ENCODE measurements around the gene MT1B.

MT1B gene

DNA sequence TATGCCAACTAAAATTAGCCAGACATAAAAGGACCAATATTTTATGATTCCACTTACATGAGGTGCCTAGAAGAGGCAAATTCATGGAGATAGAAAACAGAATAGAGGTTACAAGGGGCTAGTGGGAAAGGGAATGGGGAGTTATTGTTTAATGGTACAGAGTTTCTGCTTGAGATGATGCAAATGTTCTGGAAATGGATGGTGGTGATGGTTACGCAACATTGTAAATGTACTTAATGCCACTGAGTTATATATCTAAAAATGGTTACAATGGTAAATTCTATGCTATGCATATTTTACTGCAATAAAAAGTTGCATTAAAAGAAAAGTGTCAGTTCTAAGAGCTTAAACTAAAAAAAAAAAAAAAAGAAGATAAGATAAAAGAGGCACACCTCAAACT is 48.5 kb downstream of the MT1B start:
- Histone ChIP-seq H3K18ac (ENCODE audit: low read length) (no peak overlapping the region), H2BK12ac (ENCODE audit: low read length) (no peak overlapping the region), H3K4ac (ENCODE audit: low read length) (no peak overlapping the region), H3K27me3 (ENCODE audit: control insufficient read depth in 3 of 3, insufficient read depth in 3 of 3, low read depth in 1 of 3, low read length in 3 of 3) (peaks cover 0 to 8% (median 0%) of the 10 kb centered on the region in 3 experiments), H2AK5ac (ENCODE audit: low read depth, low read length) (no peak overlapping the region), H3K23ac (ENCODE audit: low read depth, low read length, poor library complexity) (no peak overlapping the region), H2BK5ac (ENCODE audit: low read length) (no peak overlapping the region), H3K36me3 (replicated peaks in 1 of 2; ENCODE audit: control insufficient read depth in 2 of 2, insufficient read depth in 2 of 2, low read length in 2 of 2) (no peaks in the 10 kb centered on the region), H3K9ac (ENCODE audit: low read depth, low read length, poor library complexity) (no peak overlapping the region), H3K4me1 (ENCODE audit: control insufficient read depth in 2 of 2, insufficient read depth in 1 of 2, low read depth in 1 of 2, low read length in 2 of 2) (peaks cover 0 to 3% of the 10 kb centered on the region in 2 donors), H3K4me3 (ENCODE audit: low read length in 2 of 2) (no peak overlapping the region), H3K14ac (ENCODE audit: low read length) (no peak overlapping the region), H4K8ac (ENCODE audit: low read depth, low read length) (no peak overlapping the region), H3K27ac (replicated peaks; ENCODE audit: low read length) (no peak overlapping the region), H2BK120ac (ENCODE audit: low read depth, low read length) (no peak overlapping the region), H3K79me1 (ENCODE audit: low read depth, low read length) (no peaks in the 10 kb centered on the region), H3K4me2 (ENCODE audit: insufficient read depth, low read length, poor library complexity, severe bottlenecking) (no peak overlapping the region), H2BK15ac (ENCODE audit: low read length) (no peak overlapping the region), H4K91ac (ENCODE audit: low read depth, low read length, poor library complexity) (no peak overlapping the region), H2AFZ (ENCODE audit: low read length) (no peak overlapping the region), H3K9me3 (replicated peaks in 1 of 2; ENCODE audit: control insufficient read depth in 2 of 2, insufficient read depth in 1 of 2, low read depth in 1 of 2, low read length in 2 of 2) (peaks cover 0 to 2% of the 10 kb centered on the region in 2 donors)
- WGBS, 2 donors (ENCODE audit: extremely low coverage in 2 of 2, insufficient read length in 2 of 2, insufficient replicate concordance in 1 of 2) = no CpG with 5 or more reads among the region's 1 CpG
- no peak for DNase-seq (ENCODE audit: low spot score)

DNA sequence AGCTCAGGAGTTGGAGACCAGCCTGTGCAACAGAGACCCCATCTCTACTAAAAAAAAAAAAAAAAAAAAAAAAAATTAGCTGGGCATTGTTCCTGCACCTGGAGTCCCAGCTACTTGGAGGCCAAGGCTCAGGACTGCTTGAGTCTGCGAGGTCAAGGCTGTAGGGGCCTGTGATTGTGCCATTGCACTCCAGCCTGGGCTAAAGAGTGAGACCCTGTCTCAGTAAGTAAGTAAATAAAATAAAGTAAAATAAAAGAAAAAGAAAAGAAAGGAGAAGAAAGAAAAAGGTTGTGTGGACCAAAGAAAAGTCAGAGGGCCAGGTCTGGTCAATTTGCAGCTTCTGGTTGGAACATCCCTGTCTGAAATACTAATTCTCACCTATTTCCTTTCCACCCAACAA is 48.9 kb downstream of the MT1B start:
- H3K9me3 ChIP-seq (replicated peaks in 1 of 2; ENCODE audit: control insufficient read depth in 2 of 2, insufficient read depth in 1 of 2, low read depth in 1 of 2, low read length in 2 of 2) = peaks cover 0 to 2% of the 10 kb centered on the region in 2 donors
- no peak overlapping the region for H2BK5ac ChIP-seq (ENCODE audit: low read length)
- H3K4me3 ChIP-seq (ENCODE audit: low read length in 2 of 2) = no peak overlapping the region
- H3K36me3 ChIP-seq (replicated peaks in 1 of 2; ENCODE audit: control insufficient read depth in 2 of 2, insufficient read depth in 2 of 2, low read length in 2 of 2) = no peaks in the 10 kb centered on the region
- H3K4me2 ChIP-seq (ENCODE audit: insufficient read depth, low read length, poor library complexity, severe bottlenecking) = no peak overlapping the region
- H3K27me3 ChIP-seq (ENCODE audit: control insufficient read depth in 3 of 3, insufficient read depth in 3 of 3, low read depth in 1 of 3, low read length in 3 of 3) = peaks cover 0 to 8% (median 0%) of the 10 kb centered on the region in 3 experiments
- H2BK15ac ChIP-seq (ENCODE audit: low read length) = no peak overlapping the region
- H3K27ac ChIP-seq (replicated peaks; ENCODE audit: low read length) = no peak overlapping the region
- no peak overlapping the region for H3K4ac ChIP-seq (ENCODE audit: low read length)
- H2AK5ac ChIP-seq (ENCODE audit: low read depth, low read length) = no peak overlapping the region
- H4K8ac ChIP-seq (ENCODE audit: low read depth, low read length) = no peak overlapping the region
- no peak overlapping the region for H3K18ac ChIP-seq (ENCODE audit: low read length)
- H2AFZ ChIP-seq (ENCODE audit: low read length) = no peak overlapping the region
- H3K4me1 ChIP-seq (ENCODE audit: control insufficient read depth in 2 of 2, insufficient read depth in 1 of 2, low read depth in 1 of 2, low read length in 2 of 2) = peaks cover 0 to 5% of the 10 kb centered on the region in 2 donors
- no CpG with 5 or more reads among the region's 1 CpG for WGBS, 2 donors (ENCODE audit: extremely low coverage in 2 of 2, insufficient read length in 2 of 2, insufficient replicate concordance in 1 of 2)
- no peak overlapping the region for H4K91ac ChIP-seq (ENCODE audit: low read depth, low read length, poor library complexity)
- no peaks in the 10 kb centered on the region for H3K79me1 ChIP-seq (ENCODE audit: low read depth, low read length)
- H2BK12ac ChIP-seq (ENCODE audit: low read length) = no peak overlapping the region
- H3K9ac ChIP-seq (ENCODE audit: low read depth, low read length, poor library complexity) = no peak overlapping the region
- H3K23ac ChIP-seq (ENCODE audit: low read depth, low read length, poor library complexity) = no peak overlapping the region
- no peak for DNase-seq (ENCODE audit: low spot score)
- no peak overlapping the region for H3K14ac ChIP-seq (ENCODE audit: low read length)
- no peak overlapping the region for H2BK120ac ChIP-seq (ENCODE audit: low read depth, low read length)

DNA sequence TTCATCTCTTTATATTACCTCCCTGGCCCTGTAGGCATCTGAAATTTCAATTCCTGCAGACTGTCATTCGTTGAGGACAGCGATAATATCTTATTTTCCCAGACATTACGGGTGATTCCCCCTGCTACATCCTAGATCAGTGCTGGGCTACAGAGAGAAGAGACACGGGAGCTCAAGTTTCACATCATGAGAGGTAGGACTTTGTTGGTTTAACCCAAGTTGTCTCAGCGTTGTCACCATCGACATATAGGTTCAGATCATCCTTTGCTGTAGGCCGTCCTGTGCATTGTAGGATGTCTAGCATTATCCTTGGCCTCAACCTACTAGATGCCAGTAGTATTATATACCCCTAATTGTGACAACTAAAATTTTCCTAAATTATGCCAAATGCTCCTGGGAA is 49.8 kb downstream of the MT1B start:
- no peaks in the 10 kb centered on the region for H3K36me3 ChIP-seq (replicated peaks in 1 of 2; ENCODE audit: control insufficient read depth in 2 of 2, insufficient read depth in 2 of 2, low read length in 2 of 2)
- H2AFZ ChIP-seq (ENCODE audit: low read length) = peak overlapping the region; percentile 77
- peaks cover 0 to 2% of the 10 kb centered on the region in 2 donors for H3K9me3 ChIP-seq (replicated peaks in 1 of 2; ENCODE audit: control insufficient read depth in 2 of 2, insufficient read depth in 1 of 2, low read depth in 1 of 2, low read length in 2 of 2)
- H4K91ac ChIP-seq (ENCODE audit: low read depth, low read length, poor library complexity) = no peak overlapping the region
- no peak overlapping the region for H3K4ac ChIP-seq (ENCODE audit: low read length)
- H3K4me2 ChIP-seq (ENCODE audit: insufficient read depth, low read length, poor library complexity, severe bottlenecking) = no peak overlapping the region
- no peak overlapping the region for H2BK5ac ChIP-seq (ENCODE audit: low read length)
- no peak overlapping the region for H4K8ac ChIP-seq (ENCODE audit: low read depth, low read length)
- no peak for DNase-seq (ENCODE audit: low spot score)
- no peak overlapping the region for H2BK15ac ChIP-seq (ENCODE audit: low read length)
- H3K14ac ChIP-seq (ENCODE audit: low read length) = no peak overlapping the region
- H2BK120ac ChIP-seq (ENCODE audit: low read depth, low read length) = no peak overlapping the region
- H3K79me1 ChIP-seq (ENCODE audit: low read depth, low read length) = no peaks in the 10 kb centered on the region
- H3K18ac ChIP-seq (ENCODE audit: low read length) = no peak overlapping the region
- no peak overlapping the region for H2AK5ac ChIP-seq (ENCODE audit: low read depth, low read length)
- no peak overlapping the region for H3K27ac ChIP-seq (replicated peaks; ENCODE audit: low read length)
- H3K4me3 ChIP-seq (ENCODE audit: low read length in 2 of 2) = no peak overlapping the region
- peaks cover 0 to 5% of the 10 kb centered on the region in 2 donors for H3K4me1 ChIP-seq (ENCODE audit: control insufficient read depth in 2 of 2, insufficient read depth in 1 of 2, low read depth in 1 of 2, low read length in 2 of 2)
- no peak overlapping the region for H3K23ac ChIP-seq (ENCODE audit: low read depth, low read length, poor library complexity)
- H3K27me3 ChIP-seq (ENCODE audit: control insufficient read depth in 3 of 3, insufficient read depth in 3 of 3, low read depth in 1 of 3, low read length in 3 of 3) = peaks cover 0 to 8% (median 0%) of the 10 kb centered on the region in 3 experiments
- no CpG with 5 or more reads among the region's 7 CpGs for WGBS, 2 donors (ENCODE audit: extremely low coverage in 2 of 2, insufficient read length in 2 of 2, insufficient replicate concordance in 1 of 2)
- H2BK12ac ChIP-seq (ENCODE audit: low read length) = no peak overlapping the region
- no peak overlapping the region for H3K9ac ChIP-seq (ENCODE audit: low read depth, low read length, poor library complexity)
